KMS-11 (cell line): Measurements from ENCODE around the gene RABGAP1.

Experiments used
- H2AFZ ChIP-seq: fragments of 200-600 bp; sonication (generic); 2 replicates; pipeline ENCODE4 v1.6.1; 2016; ENCODE audit warnings: antibody characterized with exemption, mixed run types, low read depth
- H3K27ac ChIP-seq: fragments of 200-600 bp; sonication (generic); 2 replicates; pipeline ENCODE4 v1.6.1; 2016; ENCODE audit warnings: mild to moderate bottlenecking, mixed run types
- H3K27me3 ChIP-seq: fragments of 200-600 bp; sonication (generic); 2 replicates; pipeline ENCODE4 v1.6.1; 2017; ENCODE audit warnings: mild to moderate bottlenecking, low read depth, mixed run types, moderate library complexity; ENCODE audit not compliant: insufficient read depth
- H3K36me3 ChIP-seq: fragments of 200-600 bp; sonication (generic); 2 replicates; pipeline ENCODE4 v1.6.1; 2017; ENCODE audit warnings: mild to moderate bottlenecking, mixed run types; ENCODE audit not compliant: insufficient read depth
- H3K4me1 ChIP-seq: fragments of 200-600 bp; sonication (generic); 2 replicates; pipeline ENCODE4 v1.6.1; 2016; ENCODE audit warnings: mild to moderate bottlenecking, low read depth, mixed run types; ENCODE audit not compliant: poor library complexity, severe bottlenecking
- H3K4me2 ChIP-seq: fragments of 200-600 bp; sonication (generic); 2 replicates; pipeline ENCODE4 v1.7.0; 2016; ENCODE audit warnings: mild to moderate bottlenecking, mixed run types
- H3K4me3 ChIP-seq: fragments of 200-600 bp; sonication (generic); IDR thresholded peaks from 2 replicates; pipeline ENCODE4 v1.6.1; 2017; ENCODE audit warnings: low read depth, low read length, mixed read lengths; ENCODE audit not compliant: insufficient read depth
- H3K79me2 ChIP-seq: fragments of 200-600 bp; sonication (generic); 2 replicates; pipeline ENCODE4 v1.6.1; 2016; ENCODE audit warnings: low read depth, mixed run types; ENCODE audit not compliant: insufficient read depth
- H3K9ac ChIP-seq: fragments of 200-600 bp; sonication (generic); 2 replicates; pipeline ENCODE4 v1.6.1; 2016; ENCODE audit warnings: mild to moderate bottlenecking, mixed run types
- H4K20me1 ChIP-seq: fragments of 200-600 bp; sonication (generic); 2 replicates; pipeline ENCODE4 v1.6.1; 2016; ENCODE audit warnings: mild to moderate bottlenecking, mixed run types; ENCODE audit not compliant: insufficient read depth
- TF ChIP-seq, protein P1 (sequence below): fragments of 200-600 bp; sonication (generic); conservative IDR thresholded peaks from 2 replicates; pipeline ENCODE4 v1.6.1; 2017; ENCODE audit warnings: low read depth, mild to moderate bottlenecking, antibody characterized with exemption, low read length, moderate library complexity, mixed read lengths

RABGAP1 gene

DNA sequence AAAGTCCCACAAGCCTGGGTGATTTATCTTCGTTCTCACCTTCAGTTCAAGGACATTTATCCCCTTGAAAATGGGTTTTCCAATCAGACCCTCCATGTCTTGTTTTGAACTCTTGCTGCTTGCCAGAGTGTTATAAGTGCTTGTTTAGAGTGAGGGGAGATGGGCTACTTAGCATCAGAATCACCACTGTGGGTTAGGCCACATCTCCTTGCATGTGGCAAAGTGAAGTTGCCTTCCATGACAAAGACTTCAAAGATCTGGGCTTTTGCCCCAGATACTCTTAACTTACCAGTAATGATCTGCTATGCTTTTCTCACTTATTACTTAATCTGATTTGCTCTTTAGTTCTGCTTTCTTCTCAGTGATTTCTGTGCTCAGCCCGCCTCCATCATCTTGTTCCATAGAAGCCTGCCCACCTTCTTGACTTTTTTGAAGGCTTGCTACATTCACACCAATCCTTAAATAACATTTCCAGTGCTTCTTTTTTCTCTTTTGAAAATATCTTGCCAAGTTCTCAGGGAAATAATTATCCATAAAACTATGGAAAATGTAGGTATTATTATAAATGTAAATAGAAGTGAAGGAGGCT is 131.7 kb downstream of the RABGAP1 start:
- Histone ChIP-seq H3K9ac (no peak overlapping the region), H3K4me1 (no peaks in the 10 kb centered on the region), H3K4me2 (no peak overlapping the region), H3K79me2 (no peaks in the 10 kb centered on the region), H3K27me3 (no peaks in the 10 kb centered on the region), H3K4me3 (no peak overlapping the region), H3K36me3 (no peaks in the 10 kb centered on the region), H3K27ac (no peak overlapping the region), H4K20me1 (no peaks in the 10 kb centered on the region), H2AFZ (no peak overlapping the region)
- TF ChIP-seq, protein P1, sequence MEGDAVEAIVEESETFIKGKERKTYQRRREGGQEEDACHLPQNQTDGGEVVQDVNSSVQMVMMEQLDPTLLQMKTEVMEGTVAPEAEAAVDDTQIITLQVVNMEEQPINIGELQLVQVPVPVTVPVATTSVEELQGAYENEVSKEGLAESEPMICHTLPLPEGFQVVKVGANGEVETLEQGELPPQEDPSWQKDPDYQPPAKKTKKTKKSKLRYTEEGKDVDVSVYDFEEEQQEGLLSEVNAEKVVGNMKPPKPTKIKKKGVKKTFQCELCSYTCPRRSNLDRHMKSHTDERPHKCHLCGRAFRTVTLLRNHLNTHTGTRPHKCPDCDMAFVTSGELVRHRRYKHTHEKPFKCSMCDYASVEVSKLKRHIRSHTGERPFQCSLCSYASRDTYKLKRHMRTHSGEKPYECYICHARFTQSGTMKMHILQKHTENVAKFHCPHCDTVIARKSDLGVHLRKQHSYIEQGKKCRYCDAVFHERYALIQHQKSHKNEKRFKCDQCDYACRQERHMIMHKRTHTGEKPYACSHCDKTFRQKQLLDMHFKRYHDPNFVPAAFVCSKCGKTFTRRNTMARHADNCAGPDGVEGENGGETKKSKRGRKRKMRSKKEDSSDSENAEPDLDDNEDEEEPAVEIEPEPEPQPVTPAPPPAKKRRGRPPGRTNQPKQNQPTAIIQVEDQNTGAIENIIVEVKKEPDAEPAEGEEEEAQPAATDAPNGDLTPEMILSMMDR = no peak

DNA sequence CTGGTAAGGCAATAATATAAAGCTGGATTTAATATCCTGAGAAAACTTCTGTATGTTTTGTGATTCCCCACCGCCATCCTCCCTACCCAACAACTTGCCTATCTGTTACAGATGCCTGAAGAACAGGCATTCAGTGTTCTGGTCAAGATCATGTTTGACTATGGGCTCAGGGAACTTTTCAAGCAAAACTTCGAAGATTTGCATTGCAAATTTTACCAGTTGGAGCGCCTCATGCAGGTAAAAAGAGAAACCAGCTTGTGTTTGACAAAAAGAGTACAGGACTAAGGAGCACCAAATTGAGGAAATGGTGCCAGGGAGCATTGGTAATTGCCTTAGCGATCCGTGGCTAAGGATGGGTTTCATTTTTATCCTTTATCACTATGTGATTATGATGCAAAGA is 132.6 kb downstream of the RABGAP1 start:
- no peaks in the 10 kb centered on the region for H3K79me2 ChIP-seq
- no peaks in the 10 kb centered on the region for H3K4me1 ChIP-seq
- H3K4me2 ChIP-seq = no peak overlapping the region
- no peak overlapping the region for H3K9ac ChIP-seq
- no peaks in the 10 kb centered on the region for H3K36me3 ChIP-seq
- H3K27me3 ChIP-seq = no peaks in the 10 kb centered on the region
- no peak overlapping the region for H3K4me3 ChIP-seq
- no peak overlapping the region for H3K27ac ChIP-seq
- H4K20me1 ChIP-seq = no peaks in the 10 kb centered on the region
- TF ChIP-seq, protein P1 = no peak
- H2AFZ ChIP-seq = no peak overlapping the region

DNA sequence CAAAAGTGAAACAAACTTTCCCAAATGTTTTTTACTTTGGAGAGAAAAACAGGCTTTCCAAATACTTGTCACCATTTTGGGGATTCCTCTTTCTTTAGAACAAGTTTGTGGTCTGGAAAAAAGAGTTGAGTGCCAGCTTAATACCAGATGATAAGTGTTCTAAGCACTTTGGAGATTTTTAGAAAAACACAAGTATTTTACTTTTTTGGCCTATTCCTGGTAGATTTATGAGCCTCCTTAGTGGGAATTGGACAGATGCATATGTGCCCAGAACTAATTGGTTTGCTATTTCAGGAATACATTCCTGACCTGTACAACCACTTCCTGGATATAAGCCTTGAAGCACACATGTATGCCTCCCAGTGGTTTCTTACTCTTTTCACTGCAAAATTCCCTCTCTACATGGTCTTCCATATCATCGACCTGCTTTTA is 133.2 kb downstream of the RABGAP1 start:
- H2AFZ ChIP-seq = no peak overlapping the region
- no peaks in the 10 kb centered on the region for H3K36me3 ChIP-seq
- H3K4me3 ChIP-seq = no peak overlapping the region
- H3K79me2 ChIP-seq = no peaks in the 10 kb centered on the region
- no peaks in the 10 kb centered on the region for H4K20me1 ChIP-seq
- H3K4me1 ChIP-seq = no peaks in the 10 kb centered on the region
- H3K27me3 ChIP-seq = no peaks in the 10 kb centered on the region
- H3K4me2 ChIP-seq = no peak overlapping the region
- no peak overlapping the region for H3K9ac ChIP-seq
- TF ChIP-seq, protein P1 = no peak
- H3K27ac ChIP-seq = no peak overlapping the region

DNA sequence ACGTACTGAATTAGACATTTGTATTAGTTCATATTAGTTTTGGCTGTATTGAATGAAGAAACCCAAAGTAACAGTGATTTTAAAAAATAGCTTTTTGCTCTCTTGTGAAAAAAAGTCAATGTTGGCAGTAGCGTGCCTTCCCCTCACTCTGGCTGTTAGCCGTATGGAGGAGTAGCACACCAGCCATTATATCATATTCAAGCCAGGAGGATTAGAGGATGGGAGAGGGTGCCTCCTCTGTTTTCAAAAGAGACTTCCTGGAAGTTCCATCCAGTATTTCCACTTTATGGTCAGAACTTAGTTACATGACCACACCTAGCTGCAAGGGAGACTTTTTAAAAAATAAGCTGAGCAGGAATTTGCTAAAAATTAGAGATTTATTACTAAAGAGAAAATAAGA is 133.8 kb downstream of the RABGAP1 start:
- no peak overlapping the region for H3K9ac ChIP-seq
- H3K27me3 ChIP-seq = no peaks in the 10 kb centered on the region
- H3K4me1 ChIP-seq = no peaks in the 10 kb centered on the region
- no peaks in the 10 kb centered on the region for H3K79me2 ChIP-seq
- no peak overlapping the region for H3K4me2 ChIP-seq
- H4K20me1 ChIP-seq = no peaks in the 10 kb centered on the region
- TF ChIP-seq, protein P1 = no peak
- H3K27ac ChIP-seq = no peak overlapping the region
- no peak overlapping the region for H3K4me3 ChIP-seq
- no peak overlapping the region for H2AFZ ChIP-seq
- no peaks in the 10 kb centered on the region for H3K36me3 ChIP-seq
